GM19395 (cell line): ENCODE results near the gene COX7A2.

Experiments
- ATAC-seq: cut with Tn5 transposase; IDR thresholded peaks from one replicate; pipeline ENCODE4 v1.9.1; 2021; ENCODE audit warnings: mild to moderate bottlenecking, moderate library complexity; ENCODE audit not compliant: unreplicated experiment

The COX7A2 gene

DNA sequence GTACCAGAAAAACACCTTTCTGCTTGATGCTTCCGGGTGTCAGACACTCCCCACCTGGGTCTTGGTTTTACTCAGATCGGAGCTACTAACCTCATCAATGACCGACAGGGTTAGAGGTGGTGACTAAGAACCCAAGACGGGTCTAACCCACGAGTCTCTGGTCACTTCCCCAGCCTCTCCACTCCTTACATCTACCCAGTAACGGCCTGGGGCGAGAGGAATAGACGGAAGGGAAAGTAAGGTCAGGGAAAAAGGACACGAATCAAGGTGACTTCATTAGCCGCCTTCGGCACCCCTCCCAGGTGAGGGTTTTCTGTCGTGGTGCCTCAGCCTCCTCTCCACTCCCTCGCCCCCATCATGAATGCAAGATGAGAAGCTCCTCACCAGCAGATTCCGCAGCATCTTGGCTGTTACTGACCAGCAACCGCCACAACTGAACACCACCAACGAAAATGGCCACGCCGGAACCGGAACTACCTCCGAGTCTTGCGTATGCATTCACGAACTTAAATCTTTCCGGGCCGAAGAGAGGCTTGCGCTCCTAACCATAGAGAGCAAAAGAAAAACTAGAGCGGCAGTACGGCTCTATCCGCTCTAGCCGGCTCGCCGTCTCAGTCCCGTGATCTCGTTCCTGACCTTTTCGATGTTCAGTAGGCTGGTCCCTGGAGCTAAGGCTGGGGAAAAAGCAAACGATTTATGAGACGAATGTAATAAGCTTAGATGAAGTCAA, at the start of gene COX7A2:
TSS of gene COX7A2 (minus strand) at position 469 of the 730 bp plus-strand sequence. CDS start at position 402, 67 bp downstream.
- peak; percentile 98 for ATAC-seq

DNA sequence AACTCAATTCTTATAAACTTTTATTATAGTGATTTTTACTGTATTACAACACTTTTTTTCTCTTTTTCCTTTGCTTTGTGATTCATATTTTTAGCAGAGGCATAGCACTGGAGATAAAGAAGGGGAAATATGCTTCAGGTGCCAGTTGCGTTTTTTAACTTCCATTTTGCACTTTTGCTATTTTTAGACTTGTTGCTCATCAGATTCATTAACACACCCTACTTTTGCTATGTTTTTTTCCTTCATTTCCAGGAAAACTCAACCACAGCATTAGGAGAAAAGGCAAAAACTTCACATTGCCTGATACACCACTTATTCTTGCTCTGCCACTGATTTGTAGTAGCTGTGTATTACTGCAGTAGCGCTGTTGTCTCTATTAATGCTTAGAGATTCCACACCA, 49.0 kb upstream of the COX7A2 start:
- no peak for ATAC-seq

DNA sequence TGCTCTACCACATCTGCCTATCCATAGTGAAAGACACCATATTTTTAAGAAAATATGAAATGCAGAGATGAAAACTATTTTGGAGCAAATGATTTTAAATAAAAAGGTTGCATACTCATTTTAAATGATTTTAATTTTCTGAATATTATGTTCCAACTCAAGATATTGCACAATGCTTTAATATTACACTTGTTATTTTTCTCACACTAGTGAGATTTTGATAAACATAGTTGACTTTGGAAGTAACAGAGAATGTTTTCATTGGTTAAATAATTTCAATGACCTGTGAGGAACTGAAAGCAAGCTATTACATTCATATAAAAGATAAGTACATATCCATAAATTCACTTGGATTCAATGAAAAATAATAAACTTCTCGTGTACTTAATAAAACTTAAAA, 48.1 kb upstream of the COX7A2 start:
- ATAC-seq: no peak

GRCh38 chr6:75291331-75291730, 47.7 kb upstream of the COX7A2 start:
- ATAC-seq: no peak

DNA sequence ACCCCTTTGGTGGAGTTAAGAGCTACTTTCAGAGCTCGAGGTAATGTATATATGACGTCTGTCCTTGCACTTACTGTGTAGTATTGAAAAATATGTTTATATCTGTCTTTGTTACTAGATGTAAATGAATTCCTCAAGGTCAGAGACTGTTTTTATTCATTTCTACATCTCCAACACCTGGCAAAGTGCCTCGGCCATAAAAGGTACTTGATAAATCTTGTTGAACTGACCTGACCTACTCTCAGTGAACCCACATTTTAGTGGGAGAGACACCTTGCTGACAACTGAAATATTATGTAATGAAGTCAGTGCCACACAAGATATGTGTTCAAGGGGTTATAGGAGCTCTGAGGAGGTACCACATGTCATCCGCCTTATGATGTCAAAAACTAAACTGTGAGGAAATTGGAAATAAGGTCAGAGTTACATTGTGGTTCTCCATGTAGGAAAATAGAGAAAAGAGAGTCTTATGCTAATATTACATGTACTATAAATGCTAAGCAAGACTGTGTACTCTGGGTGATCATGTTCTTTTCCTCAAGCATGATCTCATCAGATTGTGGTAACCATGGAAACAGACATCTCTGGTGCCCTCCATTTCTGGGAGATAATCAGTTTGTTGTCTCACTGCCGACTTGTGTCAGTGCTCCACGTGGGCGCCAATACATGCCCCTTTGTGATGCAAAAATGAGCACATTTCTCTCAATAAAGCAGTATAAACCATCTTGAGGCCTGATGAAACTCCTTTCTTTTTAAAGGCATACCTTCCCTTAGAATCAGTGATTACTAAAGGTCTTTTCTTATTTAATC, 46.7 kb upstream of the COX7A2 start:
- no peak for ATAC-seq

- ATAC-seq: no peak
Measured at GRCh38 chr6:75288023-75288422, 44.4 kb upstream of the COX7A2 start.

GRCh38 chr6:75287424-75287823, 43.8 kb upstream of the COX7A2 start:
- ATAC-seq: no peak

DNA sequence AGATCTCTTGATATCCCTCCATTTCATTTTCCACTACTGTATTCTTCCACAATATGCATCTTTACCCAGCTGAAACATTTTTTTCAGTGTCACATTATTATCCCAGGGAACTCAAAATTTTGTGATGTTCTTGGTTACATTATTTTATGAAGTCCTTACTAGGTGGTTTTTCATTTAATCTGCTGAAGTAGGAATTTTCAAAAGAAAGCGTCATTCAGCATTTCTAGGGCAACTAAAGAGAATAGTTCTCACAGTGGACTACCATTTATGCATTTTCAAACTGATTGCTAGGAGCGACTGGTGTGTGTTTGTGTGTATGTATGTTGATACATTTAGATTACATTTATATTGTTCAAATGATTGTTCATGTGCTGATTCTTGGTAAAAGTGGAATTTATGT, 43.4 kb upstream of the COX7A2 start:
- ATAC-seq: no peak

DNA sequence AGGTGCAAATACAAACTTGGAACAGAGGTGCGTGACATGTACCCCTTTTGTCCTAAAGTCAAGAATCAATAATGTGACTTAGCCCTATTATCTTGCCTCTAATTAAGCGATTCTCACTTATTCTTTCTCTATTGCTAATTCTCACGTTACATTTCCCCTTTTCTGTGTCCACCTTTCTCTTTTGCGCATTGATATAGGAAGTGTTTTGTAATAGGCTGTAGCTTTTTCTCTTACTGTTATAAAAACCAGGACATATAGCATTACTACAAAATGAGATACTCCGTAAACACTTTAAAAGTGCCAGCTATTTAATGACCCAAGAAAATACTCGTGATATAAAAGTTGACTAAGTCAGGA, 41.7 kb upstream of the COX7A2 start:
- ATAC-seq: peak; percentile 20

DNA sequence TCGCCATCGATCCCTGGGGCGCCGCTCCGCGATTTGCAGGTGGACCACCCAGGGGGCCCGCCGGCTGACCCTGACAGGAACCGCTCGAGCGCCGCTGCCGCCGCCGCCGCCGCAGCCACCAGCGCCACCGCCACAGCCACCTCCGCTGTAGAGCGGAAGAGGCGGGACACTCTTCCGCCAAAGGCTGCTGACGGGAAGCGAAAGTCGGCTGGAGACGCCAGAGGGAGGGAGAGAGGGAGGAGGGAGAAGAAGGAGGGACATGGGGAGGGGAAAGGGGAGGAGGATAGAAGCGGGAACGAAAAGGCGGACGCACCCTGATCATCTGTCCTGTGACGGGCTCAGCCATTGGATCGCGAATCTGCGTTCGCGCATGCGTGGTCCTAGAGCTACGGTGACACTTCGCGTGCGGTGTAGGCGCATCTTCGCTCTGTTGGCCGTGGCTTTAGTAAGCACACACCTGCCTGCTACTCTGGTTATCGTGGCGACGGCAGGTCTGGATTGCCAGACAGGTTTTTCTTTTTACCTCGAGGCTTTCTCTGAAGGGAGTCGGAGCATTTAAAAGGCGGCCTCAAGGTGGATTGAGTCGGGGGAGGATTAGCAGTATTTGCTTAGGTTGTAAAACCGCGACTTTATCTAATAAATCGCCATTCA, 41.2 kb upstream of the COX7A2 start, which contains the start of gene TMEM30A:
TSS of gene TMEM30A (minus strand) at position 161 of the 651 bp plus-strand sequence. CDS start at position 7, 154 bp downstream.
- ATAC-seq: peak; percentile 89

GRCh38 chr6:75283907-75284631, 40.5 kb upstream of the COX7A2 start:
- ATAC-seq: peak; percentile 29

- ATAC-seq: no peak
Measured at GRCh38 chr6:75282706-75283105, 39.1 kb upstream of the COX7A2 start.

DNA sequence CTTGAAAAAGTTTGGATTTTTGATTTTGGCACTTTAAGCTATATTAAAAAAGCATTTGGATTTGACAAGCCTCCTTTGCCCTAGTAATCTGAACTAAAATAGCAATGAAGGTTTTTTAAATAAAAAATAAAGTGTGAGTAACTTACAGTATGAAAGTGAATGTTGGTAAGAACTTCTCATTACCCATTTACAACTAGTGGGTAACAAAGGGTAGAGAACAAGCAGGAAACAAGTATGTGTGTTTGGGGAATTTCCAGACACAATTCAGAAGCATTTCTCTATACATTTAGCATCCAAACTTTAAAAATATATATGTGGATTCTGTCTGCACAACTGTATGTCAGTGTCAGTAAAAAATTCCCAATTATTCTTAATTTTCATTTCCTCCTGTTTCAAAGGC, 38.1 kb upstream of the COX7A2 start:
- no peak for ATAC-seq

DNA sequence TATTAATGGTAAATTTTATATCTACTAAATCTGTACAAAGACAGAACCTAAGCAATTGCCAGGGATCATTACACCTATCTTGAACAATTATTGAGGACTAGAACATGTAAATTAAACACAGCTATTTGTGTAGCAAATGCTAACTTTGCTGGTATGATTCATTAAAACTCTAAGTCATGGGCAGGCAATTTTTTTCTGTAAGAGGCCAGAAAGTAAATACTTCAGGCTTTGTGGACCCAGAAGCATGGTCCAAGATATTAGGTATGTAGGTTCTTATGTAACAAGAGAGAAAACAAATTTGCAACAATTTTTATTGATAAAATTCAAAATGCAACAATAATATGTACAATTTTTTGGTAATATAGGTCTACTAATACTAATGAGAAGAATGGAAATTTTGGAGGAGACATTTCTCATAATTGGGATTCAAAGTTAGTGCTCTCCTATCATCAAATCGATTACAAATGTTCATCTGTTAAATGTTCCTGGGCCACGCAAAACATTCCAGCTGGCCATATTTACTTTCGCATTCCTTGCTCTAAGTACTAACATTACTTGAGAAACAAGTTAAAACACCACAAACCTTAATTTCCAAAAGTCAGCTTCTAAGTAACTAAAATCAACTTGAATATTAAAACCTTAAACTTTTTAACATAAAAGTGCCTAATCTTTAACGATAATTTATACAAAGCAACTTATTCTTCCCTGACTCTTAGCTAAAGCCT, 36.7 kb upstream of the COX7A2 start:
- ATAC-seq: no peak

- ATAC-seq: no peak
Measured at GRCh38 chr6:75279418-75279817, 35.8 kb upstream of the COX7A2 start.

- no peak for ATAC-seq
Measured at GRCh38 chr6:75278474-75279077, 35.0 kb upstream of the COX7A2 start.

DNA sequence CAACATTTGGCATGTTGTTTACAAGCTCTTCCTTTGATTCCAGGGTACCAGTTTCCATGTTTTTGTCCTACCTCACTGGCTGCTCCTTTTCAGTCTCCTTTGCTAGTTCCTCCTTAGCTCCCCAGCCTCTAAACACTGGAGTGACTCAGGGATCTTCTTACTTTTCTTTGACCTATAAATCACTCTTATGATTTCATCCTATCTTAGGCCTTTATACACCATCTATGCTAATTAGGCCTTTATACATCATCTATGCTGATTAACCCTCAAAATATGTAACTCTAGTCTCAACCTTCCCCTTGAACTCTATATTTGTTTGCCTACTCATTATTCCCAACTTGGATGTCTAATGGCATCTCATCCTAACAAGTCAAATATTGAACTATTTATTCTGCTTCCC, 31.5 kb upstream of the COX7A2 start:
- ATAC-seq: no peak

DNA sequence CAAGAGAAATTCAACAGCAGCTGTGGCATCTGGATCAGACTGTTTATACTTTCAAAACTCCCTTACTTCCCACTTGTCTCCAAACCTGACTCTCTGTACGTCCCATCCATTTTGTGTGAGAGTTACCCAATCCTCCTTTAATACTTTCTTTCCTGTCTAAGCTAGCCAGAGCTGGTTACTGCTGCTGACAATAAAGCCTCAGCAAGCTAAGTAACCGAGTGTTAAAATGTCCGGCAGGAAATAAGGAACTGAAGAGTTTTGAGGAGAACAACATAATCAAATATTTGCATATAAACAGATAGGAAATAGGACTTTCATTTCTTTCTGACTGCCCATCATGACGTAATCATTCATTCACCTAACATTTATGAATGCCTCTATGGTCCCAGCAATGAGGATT, 29.4 kb upstream of the COX7A2 start:
- no peak for ATAC-seq

GRCh38 chr6:75272145-75272840, 28.7 kb upstream of the COX7A2 start:
- no peak for ATAC-seq
